ENCODE results near the gene TPM4.

TPM4 gene

DNA sequence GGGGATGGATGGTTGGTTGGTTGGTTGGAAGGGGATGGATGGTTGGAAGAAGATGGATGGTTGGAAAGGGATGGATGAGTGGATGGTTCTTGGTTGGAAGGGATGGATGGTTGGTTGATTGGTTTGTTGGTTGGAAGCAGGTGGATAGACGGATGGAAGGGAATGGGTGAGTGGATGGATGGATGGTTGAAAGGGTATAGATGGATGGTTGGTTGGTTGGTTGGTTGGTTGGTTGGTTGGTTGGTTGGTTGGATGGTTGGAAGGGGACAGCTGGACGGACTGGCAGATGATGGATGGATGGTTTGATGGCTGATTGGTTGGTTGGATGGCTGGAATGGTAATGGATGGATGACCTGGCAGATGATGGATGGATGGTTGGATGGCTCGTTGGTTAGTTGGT is 55.4 kb downstream of the TPM4 start:
- DNase-seq (ENCODE audit: low read depth): no peak

DNA sequence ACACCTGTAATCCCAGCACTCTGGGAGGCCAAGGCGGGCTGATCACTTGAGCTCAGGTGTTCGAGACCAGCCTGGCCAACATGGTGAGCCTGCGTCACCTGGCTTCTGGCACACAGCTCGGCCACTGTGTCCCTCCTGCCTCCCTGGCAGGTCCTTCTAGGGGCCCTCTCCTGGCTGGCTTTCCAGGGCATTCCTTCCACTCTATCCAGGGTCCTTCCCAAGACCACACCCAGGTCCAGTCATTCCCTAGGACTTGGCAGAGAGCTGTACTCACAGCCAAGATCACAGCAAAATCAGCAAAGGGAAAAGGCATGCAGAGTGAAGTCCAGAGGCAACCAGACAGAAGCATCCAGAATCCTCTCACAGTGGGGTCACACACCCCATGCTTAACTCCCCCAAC is 57.5 kb downstream of the TPM4 start:
- no peak for DNase-seq (ENCODE audit: low read depth)

DNA sequence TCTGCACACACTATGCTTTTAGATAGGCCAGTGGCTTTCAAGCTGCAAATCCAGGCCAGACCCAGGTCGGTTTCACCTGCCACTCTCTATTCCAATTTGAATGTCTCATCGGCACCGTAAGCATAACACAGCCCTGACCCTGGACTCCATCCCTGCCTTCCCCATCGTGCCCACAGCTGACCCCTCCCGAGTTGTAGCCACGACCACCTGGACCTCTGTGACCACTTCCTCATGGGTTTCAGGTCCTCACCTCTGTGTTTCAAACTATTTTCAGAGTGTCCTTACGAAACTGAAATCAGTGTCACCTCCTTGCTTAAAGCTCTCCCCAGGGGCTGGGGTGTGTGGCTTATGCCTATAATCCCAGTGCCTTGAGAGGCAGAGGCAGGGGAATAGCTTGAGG is 58.2 kb downstream of the TPM4 start:
- DNase-seq (ENCODE audit: low read depth): no peak

DNA sequence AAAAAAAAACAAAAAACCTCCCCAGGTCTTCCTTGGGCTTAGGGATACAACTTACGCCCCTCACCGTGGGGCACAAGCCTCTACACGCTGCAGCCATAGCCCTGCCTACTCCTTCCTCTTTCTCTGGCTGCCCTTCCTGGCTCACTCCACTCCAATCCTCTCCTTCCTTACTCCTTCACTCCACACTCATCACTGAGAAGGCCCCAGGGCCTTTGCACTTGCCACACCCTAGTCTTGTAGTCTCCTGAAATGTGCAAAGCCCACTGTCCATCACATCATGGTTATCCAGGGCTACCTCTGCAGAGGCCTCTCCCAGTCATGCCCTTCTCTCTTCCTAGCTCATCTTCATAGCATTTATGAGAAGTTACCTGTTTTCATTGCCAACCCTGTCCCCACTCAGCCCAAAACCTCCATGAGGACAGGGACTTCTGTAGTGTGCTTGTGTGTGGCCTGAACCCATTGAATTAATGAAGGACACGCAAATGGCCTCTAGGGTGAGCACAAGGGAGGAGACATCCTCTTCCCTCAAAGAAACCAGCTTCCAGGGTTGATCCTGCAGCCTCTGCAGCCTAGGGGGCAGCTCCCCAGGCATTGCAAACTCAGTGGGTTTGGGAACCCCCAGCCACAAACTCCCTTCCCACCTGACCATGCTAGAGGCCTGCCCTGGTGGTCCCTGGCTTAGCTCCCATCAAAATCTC is 59.3 kb downstream of the TPM4 start:
- no peak for DNase-seq (ENCODE audit: low read depth)

DNA sequence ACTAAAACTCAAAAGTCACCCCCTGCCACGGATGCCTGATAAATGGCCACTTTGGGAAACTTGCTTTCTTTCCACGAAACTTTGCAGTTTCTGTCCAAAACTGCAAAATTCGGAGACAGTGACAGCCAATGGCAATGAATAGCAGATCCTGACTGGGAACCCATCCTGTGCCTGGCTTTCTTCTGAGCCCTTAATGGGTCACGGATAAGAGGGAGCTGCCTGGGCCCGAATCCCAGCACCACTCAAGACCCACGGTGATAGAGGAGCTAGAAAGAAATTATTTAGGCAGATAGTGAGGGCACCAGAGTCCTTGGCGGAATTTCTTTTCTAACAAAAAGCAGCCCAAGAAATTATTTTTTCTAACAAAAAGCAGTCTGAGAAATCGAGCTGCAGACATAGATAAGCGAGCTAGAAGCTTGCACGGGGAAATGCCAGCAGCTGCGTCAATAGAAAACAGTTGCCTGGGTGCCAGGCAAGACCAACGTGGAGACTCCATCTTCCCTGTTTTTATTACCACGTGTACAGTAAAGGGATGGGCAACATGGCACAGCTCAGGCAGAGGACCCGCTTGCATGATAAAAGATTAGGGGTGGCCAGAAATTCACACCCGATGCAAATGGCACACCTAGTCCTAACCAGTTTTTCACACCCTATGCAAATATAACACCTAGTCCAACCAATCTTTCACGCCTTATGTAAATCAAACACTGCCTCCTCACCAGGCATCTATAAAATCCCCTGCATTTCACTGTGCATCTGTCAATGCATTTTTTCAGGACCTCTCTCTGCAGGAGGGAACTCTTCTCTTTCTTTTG is 60.1 kb downstream of the TPM4 start:
- DNase-seq (ENCODE audit: low read depth): no peak

DNA sequence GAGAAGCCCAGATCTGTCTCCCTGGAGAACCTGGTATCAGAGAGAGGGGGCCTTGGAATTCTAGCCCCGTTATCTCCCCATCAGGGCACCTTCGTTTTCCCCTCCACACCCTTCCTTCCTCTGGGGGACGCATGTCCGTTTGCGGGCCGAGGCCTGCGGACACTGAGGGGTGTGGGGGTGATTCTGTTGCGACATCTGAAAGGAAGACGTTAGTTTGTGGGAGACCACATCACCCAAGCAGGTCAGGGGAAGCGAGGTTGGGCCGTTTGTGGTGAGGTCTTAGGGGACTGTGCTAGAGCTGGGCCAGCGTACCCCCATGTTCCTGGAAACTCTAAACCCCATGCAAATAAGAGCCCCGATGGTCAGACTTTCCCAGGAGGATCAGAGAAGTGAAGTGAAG is 63.5 kb downstream of the TPM4 start:
- no peak for DNase-seq (ENCODE audit: low read depth)

DNA sequence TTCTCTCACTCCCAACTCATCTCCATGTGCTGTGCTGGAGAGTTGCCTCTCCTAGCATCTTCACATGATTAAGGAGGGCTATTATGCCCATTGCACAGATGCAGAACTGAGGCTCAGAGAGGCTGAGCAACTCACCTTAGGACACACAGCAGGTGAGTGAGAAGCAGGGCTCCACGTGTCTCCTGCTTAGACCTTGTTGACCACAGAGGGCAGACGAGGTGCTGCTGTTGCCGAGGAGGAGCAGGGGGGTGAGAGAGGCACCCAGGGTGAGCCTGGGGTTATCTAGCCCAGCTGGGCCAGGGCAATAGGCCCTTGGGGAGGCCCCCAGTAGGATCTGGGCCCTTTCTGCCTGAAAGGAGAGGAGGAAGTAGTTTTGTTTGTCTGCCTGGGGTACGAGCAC is 64.7 kb downstream of the TPM4 start:
- no peak for DNase-seq (ENCODE audit: low read depth)

DNA sequence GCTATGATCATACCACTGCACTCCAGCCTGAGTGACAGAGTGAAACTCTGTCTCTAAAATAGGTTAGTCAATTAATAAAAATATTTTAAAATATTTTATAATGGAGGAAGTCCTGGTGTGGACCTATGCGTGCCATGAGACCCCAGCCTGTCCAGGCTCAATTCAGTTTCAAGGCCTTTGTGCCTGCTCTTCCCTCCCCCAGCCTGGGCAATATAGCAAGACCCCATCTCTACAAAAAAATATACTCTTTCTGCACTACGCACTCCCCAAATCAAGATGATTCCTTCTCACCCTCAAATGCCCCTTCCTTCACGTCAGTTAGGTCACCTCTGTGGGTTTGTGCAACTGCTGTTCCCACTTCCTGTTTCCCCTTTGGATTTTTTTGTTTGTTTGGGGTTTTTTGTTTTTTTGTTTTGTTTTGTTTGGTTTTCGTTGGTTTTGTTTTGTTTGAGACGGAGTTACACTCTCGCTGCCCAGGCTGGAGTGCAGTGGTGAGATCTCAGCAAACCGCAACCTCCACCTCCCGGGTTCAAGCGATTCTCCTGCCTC is 65.8 kb downstream of the TPM4 start:
- DNase-seq (ENCODE audit: low read depth): no peak

DNA sequence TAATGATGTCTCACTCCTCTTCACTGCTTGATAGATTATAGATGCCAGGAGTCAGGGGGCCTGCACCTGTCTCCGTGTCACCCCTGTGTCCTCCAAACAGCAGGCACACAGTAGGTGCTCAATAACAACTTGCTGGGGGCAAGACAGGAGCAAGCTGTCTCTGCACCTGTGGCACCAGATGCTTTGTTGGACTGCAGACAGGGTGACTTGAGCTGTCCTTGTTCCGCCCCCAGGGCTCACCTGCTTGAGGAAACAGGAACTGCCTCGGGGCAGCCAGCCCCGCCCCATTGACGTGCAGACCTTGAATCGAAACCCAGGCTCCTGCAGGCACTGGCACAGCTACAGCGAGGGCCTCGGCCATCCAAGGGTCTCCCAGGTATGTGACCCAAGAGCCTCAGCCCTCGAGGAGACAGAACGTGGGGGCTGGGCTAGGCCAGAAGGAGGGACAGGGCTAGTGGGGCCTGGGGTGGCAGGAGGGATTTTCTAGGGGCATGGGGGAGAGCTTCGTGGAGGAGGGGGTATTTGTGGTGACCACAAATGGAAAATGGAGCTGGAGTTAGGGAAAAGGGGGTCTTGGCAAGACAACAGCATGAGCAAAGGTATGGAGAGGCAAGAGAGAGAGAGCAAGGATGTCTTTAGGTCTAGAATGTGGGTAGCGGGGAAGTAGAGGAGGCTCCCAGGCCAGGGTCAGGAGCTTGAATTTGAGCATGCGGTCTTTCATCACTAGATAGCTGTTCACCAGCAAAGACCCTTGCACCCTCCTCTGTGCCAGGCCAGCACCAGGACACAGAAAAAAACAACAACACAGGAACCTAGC is 67.3 kb downstream of the TPM4 start, which contains the start of gene HSH2D:
Gene HSH2D (plus strand): TSS at position 287 of the 817 bp plus-strand sequence. CDS start 5,066 bp downstream, outside the sequence.
- DNase-seq (ENCODE audit: low read depth): no peak

DNA sequence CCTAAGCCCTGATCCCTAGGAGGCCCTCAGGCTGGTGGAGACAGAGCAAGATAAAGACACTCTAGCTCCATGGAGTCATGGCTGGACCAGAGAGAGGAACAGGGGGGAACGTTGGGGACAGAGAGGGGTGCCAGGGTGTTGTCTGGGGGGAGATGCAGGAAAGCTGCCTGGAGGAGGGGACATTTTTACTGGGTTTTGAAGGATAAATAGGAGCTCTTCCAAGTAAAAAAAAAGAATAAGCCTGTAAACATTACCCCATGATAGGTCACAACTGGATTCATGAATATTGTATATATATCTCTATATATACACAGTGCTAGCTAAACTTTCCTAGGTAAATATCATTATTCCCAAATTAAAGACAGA is 67.9 kb downstream of the TPM4 start:
- no peak for DNase-seq (ENCODE audit: low read depth)

DNA sequence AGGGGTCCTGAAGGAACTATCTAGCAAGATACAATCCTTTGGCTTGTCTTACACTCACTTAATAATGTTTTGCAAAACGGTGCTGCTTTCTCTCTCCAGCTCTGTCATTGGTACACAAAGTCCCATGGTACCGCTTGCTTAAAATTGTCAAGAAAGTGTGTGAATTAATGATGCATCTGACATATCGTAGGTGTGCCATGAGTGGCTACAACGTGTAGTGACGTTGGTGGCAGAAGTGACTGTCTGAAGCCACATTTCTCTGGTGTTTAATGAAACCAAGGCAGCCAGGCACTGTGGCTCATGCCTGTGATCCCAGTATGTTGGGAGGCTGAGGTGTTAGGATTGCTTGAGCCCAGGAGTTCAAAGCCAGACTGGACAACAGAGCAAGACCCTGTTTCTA is 69.8 kb downstream of the TPM4 start:
- no peak for DNase-seq (ENCODE audit: low read depth)

DNA sequence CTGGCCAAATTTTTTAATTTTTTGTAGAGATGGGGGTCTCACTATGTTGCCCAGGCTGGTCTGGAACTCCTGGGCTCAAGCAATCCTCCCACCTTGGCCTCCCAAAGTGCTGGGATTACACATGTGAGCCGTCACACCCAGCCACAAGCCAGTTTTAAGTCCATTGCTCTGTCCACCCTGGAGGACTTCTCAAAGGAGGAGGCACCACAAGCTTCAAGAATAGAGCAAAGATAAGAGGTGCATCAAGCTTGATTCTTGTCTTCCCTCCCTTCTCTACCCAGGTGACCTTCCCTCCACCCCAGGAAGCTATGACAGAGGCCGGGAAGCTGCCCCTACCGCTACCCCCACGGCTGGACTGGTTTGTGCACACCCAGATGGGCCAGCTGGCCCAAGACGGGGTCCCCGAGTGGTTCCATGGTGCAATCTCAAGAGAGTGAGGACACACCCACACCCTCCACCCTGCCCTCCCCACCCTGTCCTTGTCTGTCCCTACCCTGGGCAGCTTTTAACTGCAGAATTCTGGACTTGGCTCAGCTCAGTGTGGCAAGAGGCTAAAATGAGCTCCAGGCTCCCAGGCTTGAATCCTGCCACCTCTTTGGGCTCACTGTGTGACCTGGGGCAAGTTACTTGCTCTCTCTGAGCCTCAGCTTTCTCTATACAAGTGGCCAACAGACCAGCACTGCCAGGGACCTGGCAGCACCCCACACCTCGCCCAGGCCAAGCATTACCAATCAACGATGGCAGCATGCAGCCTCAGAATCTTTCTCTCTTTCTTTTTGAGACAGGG is 72.3 kb downstream of the TPM4 start:
- DNase-seq (ENCODE audit: low read depth): no peak

All from GM04503 (cell line).